ENCODE results near the gene TMEM94.
A peak's percentile ranks its signal among the peaks of the same experiment; 100 is the strongest.
"Not testable (repeated sequence)": the region's sequence is repeated elsewhere in the genome, so short reads cannot be mapped to it uniquely, and the experiment has no call there.

TMEM94 gene

DNA sequence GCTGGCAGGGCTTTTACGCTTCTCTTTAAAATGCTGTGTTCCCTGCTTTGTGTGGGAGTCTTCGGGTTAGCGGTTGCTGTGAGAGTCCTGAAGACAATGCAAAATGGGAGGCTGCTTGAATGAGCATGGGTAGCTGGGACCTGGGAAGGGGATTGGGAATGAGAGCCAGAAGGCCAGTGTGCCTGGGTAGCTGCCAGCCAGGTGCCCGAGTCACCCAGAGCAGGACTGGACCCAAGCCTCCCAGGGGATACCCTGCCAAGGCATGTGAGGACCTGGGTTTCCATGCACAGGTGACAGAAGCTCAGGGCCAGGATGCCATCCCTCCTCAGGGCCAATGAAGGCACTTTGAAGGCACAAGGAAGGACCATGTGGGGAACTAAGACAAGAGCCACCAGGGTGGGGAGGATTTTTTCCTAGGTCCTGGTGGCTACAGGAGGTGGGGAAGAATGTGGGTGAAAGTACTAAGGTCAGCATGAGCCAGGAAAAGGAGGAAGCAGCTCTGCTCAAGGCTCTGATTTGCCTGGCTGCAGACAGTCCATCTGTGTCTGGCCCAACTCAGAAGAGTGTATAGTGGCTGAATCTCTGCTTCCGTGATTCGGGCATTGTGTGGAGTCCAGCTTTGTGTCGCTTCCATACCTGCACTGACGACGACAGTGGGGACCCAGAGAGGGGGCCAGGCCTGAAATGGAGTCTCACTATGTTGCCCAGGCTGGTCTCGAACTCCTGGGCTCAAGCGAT lies 20.5 kb downstream of the TMEM94 start:
- no peak for DNase-seq (ENCODE audit: low read depth in 2 of 2)

DNA sequence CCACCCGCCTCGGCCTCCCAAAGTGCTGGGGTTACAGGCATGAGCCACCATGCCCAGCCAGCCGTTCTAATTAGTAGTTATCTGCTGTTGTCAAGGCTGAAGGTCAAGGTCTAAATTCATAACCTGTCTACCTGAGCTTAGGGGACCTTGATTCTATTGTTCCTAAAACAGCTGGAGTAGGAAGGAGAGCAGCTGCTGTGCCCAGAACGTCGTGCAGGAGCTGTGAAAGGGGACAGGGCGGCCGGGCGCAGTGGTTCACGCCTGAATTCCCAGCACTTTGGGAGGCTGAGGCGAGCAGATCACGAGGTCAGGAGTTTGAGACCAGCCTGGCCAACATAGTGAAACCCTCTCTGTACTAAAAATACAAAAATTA lies 21.0 kb downstream of the TMEM94 start:
- not testable (repeated sequence) for DNase-seq (ENCODE audit: low read depth in 2 of 2)

DNA sequence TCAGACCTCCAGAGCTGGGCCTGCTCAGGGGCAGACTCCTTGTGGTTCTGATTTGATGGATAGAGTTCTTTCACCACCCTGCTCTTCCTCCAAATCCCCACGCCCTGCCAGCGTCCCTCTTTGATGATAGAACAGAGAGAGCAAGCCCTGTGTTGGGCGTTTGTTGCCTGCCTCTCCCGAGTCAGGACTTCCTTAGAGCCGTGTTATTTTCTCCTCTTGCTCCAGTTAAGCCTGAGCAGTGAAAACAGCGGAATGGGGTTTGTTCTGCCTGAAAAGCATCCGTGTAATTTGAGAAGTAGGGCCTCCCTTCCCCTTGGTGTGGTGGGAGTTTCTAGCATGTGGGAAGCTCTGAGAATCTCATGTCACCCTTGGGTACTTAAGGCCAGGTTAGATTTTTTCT lies 22.1 kb downstream of the TMEM94 start:
- no peak for DNase-seq (ENCODE audit: low read depth in 2 of 2)

DNA sequence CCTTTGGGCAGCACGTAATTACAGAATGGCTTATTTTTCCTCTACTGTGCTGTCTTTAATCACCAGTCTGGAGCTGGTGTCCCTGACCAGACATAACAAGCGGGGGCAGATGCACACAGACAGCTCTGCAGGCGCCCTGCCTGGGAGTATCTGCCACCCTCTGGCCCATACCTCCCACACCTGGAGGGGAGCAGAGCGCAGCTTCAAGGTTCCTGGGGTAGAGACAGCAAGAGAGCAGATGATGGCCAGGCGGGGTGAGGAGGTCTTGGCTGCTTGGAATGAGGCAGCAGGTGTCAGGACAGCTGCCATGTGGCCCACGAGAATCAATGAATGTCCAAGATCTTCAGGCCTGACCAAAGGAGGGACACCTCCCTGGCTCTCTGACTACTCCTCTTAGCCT lies 23.8 kb downstream of the TMEM94 start:
- DNase-seq (ENCODE audit: low read depth in 2 of 2), result no peak

DNA sequence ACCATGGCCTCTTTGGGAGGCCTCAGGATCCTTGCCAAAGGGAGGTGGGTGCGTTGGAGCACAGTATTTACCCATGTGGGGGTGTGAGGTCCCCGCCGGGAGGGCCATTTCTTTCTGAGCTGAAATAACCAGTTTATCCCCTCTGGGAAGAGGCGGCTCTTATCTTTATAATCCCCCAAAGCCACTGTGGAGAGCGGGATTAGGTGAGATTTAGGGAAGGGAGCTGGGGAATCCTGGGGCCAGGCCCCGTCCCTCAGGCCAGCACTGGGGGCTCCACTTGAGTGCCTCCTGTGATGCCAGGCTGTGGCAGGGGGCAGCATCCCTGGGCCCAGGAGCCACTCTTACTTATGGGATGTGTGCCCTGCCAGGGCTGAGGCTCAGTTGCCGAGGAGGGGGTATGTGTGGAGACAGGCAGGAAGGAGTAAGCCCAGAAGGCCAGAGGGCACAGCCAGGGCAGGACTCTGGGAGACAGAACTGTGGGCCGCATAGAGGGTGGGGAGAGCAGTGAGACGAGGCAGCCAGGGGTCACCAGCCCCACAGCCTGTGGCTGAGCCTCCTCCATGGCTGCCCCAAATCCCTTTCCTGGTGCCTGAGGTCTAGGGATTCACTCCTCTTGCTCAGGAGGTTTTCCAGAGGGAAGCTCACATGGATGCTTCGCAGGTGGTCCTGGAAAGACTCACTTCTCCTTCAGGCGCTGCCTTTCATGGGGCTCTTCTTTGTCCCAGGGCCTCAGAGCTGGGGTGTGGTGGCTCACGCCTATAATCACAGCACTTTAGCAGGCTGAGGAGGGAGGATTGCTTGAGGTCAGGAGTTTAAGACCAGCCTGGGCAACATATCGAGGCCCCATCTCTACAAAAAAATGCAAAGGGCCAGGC lies 25.0 kb downstream of the TMEM94 start:
- no peak for DNase-seq (ENCODE audit: low read depth in 2 of 2)

DNA sequence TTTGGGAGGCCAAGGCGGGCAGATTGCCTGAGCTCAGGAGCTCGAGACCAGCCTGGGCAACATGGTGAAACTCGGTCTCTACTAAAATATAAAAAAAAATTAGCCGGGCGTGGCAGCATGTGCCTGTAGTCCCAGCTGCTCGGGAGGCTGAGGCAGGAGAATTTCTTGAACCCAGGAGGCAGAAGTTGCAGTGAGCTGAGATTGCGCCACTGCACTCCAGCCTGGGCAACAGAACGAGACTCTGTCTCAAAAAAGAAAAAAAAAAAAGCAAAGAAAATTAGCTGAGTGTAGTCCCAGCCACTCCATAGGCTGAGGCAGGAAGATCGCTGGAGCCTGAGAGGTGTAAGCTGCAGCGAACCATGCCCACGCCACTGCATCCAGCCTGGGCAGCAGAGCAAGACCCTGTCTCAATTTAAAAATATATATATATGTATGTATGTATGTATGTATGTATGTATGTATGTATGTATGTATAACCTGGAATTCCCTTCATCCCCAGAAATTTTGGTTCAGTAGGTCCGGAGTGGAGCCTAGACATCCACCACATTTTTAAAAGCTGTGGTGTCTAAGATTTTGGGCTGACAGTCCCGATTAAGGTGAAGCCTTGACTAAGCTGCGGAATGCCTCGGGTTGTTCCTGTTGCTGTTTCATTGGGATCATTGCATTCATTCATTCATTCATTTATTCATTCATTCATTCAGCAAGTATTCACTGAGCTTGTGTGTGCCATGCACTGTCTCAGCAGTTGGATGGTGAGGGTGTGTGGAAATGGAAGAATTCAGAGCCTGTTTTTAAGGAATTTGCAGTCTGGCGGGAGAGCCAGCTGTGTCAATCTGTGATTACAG lies 25.9 kb downstream of the TMEM94 start:
- DNase-seq (ENCODE audit: low read depth in 2 of 2), result no peak

DNA sequence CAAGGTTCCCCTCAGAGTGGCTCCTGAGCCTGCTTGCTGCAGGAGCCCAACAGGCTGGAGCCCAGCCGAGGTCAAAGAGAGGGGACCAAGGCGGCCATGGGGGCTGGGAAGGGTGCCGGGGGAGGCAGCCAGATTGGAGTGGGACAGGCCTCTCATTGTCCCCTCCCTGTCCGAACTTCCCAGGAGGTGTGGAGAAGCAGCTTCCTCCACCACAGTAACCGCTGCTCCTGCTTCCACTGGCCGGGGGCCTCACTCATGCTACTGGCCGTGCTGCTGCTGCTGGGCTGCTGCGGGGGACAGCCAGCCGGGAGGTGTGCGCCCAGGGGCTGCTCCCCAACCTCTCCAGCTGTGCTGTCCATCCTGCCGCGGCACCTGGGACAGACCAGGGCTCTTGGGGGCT lies 29.3 kb downstream of the TMEM94 start:
- DNase-seq (ENCODE audit: low read depth in 2 of 2), result no peak

DNA sequence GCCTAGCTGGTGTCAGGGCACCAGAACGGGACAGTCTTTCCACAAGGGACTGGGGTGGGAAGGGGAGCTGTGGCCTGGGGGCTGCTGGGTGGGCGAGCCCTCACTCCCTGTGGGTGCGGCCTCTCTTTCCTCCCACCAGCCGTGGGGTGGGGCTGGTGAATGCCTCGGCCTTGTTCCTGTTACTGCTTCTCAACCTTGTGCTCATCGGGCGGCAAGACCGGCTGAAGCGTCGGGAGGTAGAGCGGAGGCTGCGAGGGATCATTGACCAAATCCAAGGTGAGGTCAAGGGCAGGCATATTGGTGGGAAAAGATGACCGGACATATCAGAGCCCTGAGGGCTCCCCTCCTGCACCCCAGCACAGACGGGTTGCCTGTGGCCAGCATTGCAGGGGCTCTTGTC lies 29.7 kb downstream of the TMEM94 start:
- DNase-seq (ENCODE audit: low read depth in 2 of 2), result no peak

DNA sequence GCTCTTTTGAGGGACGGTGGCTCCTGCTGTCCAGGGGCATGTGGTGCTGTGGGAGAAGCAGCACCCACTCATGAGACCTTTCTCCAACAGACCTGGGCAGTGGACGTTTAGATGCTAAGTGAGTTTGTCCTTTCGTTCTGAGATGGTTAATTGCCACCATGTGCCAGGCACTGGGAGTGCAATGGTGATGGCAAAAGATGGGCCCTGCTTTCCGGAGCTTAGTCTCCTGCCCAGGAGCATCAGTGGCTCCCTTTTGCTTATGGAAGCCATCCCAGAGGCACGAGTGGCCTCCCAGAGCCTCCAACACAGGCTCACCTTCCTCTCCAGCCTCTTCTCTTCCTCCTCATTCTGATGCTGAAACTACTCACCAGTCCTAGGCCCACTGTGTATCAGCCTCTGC lies 30.5 kb downstream of the TMEM94 start:
- no peak for DNase-seq (ENCODE audit: low read depth in 2 of 2)

DNA sequence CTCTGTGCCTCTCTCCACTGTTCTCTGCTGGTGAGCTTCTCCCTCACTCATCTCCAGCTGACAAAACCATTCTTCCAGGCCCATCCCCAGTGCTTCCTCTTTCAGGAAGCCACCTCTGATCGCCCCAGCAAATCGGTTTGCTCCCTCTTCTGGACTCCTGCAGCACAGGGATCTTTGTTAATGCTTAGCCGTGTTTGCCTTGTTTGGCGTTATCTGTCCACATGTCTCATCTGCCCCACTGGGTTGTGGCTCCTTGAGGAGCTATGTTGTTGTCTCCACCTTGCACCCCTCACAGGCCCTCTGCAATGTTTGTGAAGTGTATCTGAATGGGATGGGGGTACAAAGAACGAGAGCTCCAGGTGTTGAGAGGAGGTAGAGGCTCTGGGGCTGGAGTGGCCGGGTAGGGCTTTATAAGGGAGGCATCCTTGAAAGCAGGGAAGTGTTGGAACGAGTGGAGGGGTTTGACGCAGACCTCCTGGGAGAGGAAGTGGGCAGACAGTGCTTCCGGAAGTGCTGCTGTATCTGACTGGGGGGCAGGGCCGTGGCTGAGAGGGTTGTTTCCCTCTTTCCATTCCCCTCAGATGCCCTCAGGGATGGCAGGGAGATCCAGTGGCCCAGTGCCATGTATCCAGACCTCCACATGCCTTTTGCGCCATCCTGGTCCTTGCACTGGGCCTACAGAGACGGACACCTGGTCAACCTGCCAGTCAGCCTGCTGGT lies 31.1 kb downstream of the TMEM94 start:
- DNase-seq (ENCODE audit: low read depth in 2 of 2), result peak in 1 of 2 experiments; percentile 16

DNA sequence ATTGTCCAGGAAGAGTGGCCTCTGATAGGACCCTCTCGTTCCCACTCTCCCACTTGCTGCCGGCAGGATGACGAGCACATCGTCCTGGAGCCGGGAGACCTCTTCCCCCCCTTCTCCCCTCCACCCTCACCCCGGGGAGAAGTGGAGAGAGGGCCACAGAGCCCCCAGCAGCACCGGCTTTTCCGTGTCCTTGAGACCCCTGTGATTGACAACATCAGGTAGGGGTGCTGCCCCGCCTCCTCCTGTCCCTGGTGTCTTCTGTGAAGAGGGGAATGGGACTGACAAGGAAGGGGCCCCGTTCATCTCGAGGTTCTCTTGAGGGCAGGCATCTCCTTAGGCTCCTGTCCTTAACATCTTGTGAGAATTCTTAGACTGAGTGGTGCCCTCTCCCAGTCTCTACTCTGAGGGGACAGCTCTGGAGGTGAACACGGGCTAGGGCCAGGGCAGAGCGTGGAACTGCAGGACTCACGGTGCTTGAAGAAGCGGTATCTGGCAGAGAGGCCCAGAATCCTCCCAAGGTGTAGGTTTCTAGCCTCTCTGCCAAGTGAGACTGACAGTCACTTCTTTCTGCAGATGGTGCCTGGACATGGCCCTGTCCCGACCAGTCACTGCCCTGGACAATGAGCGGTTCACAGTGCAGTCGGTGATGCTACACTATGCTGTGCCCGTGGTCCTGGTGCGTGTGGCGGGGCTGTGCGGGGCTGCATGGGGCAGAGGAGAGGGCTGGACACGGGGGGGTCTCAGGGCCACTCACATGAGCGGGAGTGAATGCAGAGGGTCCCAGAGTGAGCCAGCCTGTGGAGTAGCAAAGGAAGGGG lies 32.5 kb downstream of the TMEM94 start:
- no peak for DNase-seq (ENCODE audit: low read depth in 2 of 2)

DNA sequence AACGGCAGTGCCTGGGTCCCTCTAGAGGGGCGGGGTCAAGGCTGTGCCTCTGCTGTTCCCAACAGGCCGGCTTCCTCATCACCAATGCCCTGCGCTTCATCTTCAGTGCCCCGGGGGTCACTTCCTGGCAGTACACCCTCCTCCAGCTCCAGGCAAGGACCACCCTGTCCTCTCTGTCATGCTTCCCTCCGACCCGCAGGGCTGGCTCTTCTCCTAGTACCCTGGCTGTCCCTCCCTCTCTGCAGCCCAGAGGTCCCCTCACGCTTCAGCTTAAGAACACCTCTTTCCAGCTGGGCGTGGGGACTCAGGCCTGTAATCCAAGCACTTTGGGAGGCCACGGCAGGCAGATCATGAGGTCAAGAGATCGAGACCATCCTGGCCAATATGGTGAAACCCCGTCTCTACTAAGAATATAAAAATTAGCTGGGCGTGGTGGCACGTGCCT lies 33.1 kb downstream of the TMEM94 start:
- DNase-seq (ENCODE audit: low read depth in 2 of 2), result no peak

DNA sequence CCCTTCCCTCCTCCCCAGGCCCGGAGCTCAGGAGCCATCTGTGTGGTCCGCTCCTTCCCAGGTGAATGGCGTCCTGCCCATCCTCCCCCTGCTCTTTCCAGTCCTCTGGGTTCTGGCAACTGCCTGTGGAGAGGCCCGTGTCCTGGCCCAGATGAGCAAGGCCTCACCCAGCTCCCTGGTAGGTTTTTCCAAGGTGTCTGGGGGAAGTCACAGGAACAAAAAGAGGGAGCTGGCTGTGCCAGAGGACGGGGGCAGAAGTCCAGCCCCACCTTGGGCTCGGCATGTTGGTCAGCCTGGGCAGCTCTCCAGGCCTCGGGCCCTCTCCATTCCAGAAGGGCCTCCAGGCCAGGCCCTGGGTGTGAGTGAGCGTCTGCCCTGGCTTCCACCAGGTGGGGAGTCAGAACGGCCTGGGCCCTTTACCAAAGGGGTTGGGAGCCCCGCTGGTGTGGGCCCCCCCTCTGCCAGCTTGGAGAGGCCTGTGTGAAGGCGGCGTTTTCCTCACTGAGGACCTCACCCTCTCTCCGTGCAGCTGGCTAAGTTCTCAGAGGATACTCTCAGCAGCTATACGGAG lies 33.8 kb downstream of the TMEM94 start:
- no peak for DNase-seq (ENCODE audit: low read depth in 2 of 2)

DNA sequence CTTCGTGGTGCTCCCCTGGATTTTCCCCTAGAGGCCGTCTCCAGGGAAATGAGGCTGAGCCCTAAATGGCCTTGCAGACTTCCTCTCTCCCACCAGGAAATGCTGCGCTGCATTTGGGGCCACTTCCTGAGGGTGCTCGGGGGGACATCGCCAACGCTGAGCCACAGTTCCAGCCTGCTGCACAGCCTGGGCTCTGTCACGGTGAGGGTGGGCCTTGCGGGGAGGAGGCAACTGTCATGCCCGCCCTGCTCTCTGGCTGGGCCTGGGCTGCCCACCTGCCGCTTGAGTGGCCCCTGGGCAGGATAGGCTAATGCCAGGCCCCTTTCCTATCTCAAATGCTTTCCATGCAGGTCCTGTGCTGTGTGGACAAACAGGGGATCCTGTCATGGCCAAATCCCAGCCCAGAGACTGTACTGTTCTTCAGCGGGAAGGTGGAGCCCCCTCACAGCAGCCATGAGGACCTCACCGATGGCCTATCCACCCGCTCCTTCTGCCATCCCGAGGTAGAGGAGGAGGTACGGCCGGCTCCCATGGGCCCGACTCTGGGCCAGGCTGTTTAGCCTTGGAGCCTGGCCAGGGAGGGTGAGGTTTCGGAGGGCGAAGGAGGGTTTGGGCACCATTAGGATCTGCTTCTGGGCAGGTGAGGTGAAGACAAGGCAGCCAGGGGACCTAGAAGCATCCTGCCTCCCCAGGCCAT lies 34.7 kb downstream of the TMEM94 start:
- DNase-seq (ENCODE audit: low read depth in 2 of 2), result no peak

DNA sequence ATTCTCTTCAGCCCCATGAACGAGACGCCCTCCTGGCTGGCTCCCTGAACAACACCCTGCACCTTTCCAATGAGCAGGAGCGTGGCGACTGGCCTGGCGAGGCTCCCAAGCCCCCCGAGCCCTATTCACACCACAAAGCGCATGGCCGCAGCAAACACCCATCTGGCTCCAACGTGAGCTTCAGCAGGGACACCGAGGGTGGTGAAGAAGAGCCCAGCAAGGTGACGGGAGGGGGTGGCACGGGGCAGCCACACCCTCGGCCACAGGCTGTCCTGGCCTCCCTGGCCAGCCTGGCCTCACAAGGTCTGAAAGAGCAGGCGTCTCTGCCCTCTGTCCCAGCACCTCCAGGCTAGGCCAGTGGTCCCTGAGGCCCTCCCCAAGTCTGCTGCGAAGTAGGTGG lies 35.2 kb downstream of the TMEM94 start:
- no peak for DNase-seq (ENCODE audit: low read depth in 2 of 2)

DNA sequence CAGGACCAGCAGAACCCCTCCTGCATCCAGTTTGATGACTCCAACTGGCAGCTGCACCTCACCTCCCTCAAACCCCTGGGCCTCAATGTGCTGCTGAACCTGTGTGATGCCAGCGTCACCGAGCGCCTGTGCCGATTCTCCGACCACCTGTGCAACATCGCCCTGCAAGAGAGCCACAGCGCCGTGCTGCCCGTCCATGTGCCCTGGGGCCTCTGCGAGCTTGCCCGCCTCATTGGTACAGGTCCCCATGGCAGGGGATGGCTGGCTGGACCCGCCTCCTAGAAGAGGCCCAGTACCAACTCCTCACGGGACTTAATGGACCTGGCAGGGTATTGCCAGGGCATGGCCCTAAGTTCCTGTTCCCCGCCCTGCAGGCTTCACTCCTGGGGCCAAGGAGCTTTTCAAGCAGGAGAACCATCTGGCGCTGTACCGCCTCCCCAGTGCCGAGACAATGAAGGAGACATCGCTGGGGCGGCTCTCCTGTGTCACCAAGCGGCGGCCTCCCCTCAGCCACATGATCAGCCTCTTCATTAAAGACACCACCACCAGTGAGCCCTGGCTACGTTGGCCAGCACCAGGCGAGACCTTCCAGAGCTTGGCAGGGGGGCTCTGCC lies 36.2 kb downstream of the TMEM94 start:
- DNase-seq (ENCODE audit: low read depth in 2 of 2), result no peak

DNA sequence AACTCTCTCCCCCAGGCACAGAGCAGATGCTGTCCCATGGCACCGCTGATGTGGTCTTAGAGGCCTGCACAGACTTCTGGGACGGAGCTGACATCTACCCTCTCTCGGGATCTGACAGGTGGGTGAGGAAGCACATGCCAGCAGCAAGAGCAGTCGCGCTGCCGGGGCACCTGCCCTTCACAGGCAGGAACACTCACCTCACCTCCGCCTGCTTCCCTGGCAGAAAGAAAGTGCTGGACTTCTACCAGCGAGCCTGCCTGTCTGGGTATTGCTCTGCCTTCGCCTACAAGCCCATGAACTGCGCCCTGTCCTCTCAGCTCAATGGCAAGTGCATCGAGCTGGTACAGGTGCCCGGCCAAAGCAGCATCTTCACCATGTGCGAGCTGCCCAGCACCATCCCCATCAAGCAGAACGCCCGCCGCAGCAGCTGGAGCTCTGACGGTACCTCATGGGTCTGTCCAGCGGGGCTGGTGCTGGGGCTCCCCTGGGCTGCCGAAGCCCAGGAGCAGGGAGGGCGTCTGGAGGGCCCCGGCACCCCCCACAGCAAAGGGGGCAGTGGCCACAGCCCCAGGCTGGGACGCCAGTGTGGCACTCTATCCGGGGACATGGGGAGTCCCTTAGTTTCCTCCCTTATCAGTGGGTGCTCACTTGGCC lies 37.2 kb downstream of the TMEM94 start:
- no peak for DNase-seq (ENCODE audit: low read depth in 2 of 2)

DNA sequence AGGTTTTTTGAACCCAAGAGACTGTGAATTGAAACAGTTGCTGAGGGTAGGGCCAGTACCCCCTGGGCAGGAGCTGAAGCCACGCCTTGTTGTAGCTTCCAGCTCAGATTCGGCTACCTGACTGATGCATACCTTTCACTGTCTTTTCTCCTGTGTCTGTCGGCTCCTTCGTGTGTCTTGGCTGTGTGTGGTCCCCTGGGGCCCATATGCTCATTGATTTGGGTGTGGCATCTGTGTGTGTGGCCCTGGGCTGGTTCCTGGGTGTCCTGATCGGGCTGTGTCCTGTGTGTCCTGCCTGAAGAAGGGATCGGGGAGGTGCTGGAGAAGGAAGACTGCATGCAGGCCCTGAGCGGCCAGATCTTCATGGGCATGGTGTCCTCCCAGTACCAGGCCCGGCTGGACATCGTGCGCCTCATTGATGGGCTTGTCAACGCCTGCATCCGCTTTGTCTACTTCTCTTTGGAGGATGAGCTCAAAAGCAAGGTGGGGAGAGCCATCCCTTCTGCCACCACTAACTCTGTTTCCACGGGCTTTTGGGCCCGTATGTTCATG lies 38.0 kb downstream of the TMEM94 start:
- no peak for DNase-seq (ENCODE audit: low read depth in 2 of 2)
